NCI-H345 treated with DMSO at 0.1 percent for 48 hours (cell line): ENCODE measurements around the gene PBX1.
"Not testable (repeated sequence)": the region's sequence is repeated elsewhere in the genome, so short reads cannot be mapped to it uniquely, and the experiment has no call there.

Experiments
- DNase-seq: peaks from one replicate; lab custom pipeline; 2025; ENCODE audit not compliant: unreplicated experiment; lab: John Stamatoyannopoulos, UW

Gene PBX1

GRCh38 chr1:164558461-164559341 is at the start of gene PBX1:
Gene PBX1, plus strand, starts transcription at chr1:164559184.
- DNase-seq: peak; percentile 96

GRCh38 chr1:164510435-164510834 is 48.5 kb upstream of the PBX1 start:
- DNase-seq: no peak

- no peak for DNase-seq
Observed at GRCh38 chr1:164511001-164511705, 47.8 kb upstream of the PBX1 start.

- DNase-seq: no peak
Observed at GRCh38 chr1:164515231-164515630, 43.8 kb upstream of the PBX1 start.

- no peak for DNase-seq
Observed at GRCh38 chr1:164515711-164516331, 43.2 kb upstream of the PBX1 start.

GRCh38 chr1:164516591-164516990 is 42.4 kb upstream of the PBX1 start:
- no peak for DNase-seq

- no peak for DNase-seq
Observed at GRCh38 chr1:164518692-164519332, 40.2 kb upstream of the PBX1 start.

- DNase-seq: no peak
Observed at GRCh38 chr1:164519426-164519825, 39.6 kb upstream of the PBX1 start.

- DNase-seq: no peak
Observed at GRCh38 chr1:164524810-164525209, 34.2 kb upstream of the PBX1 start.

GRCh38 chr1:164534863-164535610 is 23.9 kb upstream of the PBX1 start:
- DNase-seq: no peak

GRCh38 chr1:164552463-164552988 is 6.5 kb upstream of the PBX1 start:
- not testable (repeated sequence) for DNase-seq

GRCh38 chr1:164557270-164557669 is 1.7 kb upstream of the PBX1 start:
- no peak for DNase-seq

- DNase-seq: peak; percentile 43
Observed at GRCh38 chr1:164559342-164560051, 513 bp downstream of the PBX1 start.

GRCh38 chr1:164560121-164560541 is 1.1 kb downstream of the PBX1 start:
- DNase-seq: no peak

GRCh38 chr1:164560556-164560955 is 1.6 kb downstream of the PBX1 start:
- DNase-seq: no peak

- DNase-seq: no peak
Observed at GRCh38 chr1:164561007-164561406, 2.0 kb downstream of the PBX1 start.

- no peak for DNase-seq
Observed at GRCh38 chr1:164561472-164561871, 2.5 kb downstream of the PBX1 start.

GRCh38 chr1:164562061-164562460 is 3.1 kb downstream of the PBX1 start:
- DNase-seq: no peak

- no peak for DNase-seq
Observed at GRCh38 chr1:164562511-164562910, 3.5 kb downstream of the PBX1 start.
